A673 (cell line): Measurements from ENCODE around the gene B3GAT2. TPM values are rescaled to one million over a fixed set of nuclear protein-coding genes. Genes with fewer than 3 reads are reported as not detected.

Source experiments
- BruUV-seq: library from RNA; stranded (reverse); fragments of 400-500 nt; replicated peaks from 2 replicates; lab custom pipeline; 2021; lab: Mats Ljungman, UMichigan
- CTCF ChIA-PET: fragments of 300-600 bp; sonication (Branson Sonifier 250); formaldehyde crosslinking; loops from one replicate; lab custom pipeline; 2022; ENCODE audit warnings: antibody characterized with exemption; lab: Charles Lee
- POLR2A ChIA-PET: fragments of 300-600 bp; sonication (Branson Sonifier 250); formaldehyde crosslinking; loops from one replicate; lab custom pipeline; 2022; ENCODE audit warnings: antibody characterized with exemption; ENCODE audit not compliant: low non-redundant PET; lab: Charles Lee
- DNase-seq: peaks from one replicate; pipeline ENCODE4 v3.0.0-alpha.2; 2015; ENCODE audit warnings: low spot score
- H3K27ac ChIP-seq: fragments of 200-600 bp; sonication (generic); 2 replicates; pipeline ENCODE4 v1.5.1; 2016; ENCODE audit warnings: mixed run types, low read depth, mild to moderate bottlenecking, mixed read lengths, antibody characterized with exemption, low read length; ENCODE audit not compliant: poor library complexity, severe bottlenecking
- H3K27me3 ChIP-seq: fragments of 200-600 bp; sonication (generic); replicated peaks from 2 replicates; pipeline ENCODE4 v1.6.1; 2017; ENCODE audit warnings: mixed run types, low read depth, mild to moderate bottlenecking, mixed read lengths, antibody characterized with exemption, low read length; ENCODE audit not compliant: insufficient read depth, poor library complexity
- H3K36me3 ChIP-seq: fragments of 200-600 bp; sonication (generic); 2 replicates; pipeline ENCODE4 v1.6.1; 2016; ENCODE audit warnings: mixed run types, mild to moderate bottlenecking, mixed read lengths, antibody characterized with exemption, low read length; ENCODE audit not compliant: insufficient read depth, poor library complexity, severe bottlenecking
- H3K4me1 ChIP-seq: fragments of 200-600 bp; sonication (generic); 2 replicates; pipeline ENCODE4 v1.6.1; 2017; ENCODE audit warnings: mixed run types, mild to moderate bottlenecking, mixed read lengths, antibody characterized with exemption, low read length; ENCODE audit not compliant: insufficient read depth, poor library complexity, severe bottlenecking
- H3K4me3 ChIP-seq: fragments of 200-600 bp; sonication (generic); 2 replicates; pipeline ENCODE4 v1.5.1; 2016; ENCODE audit warnings: low read depth, mixed run types, mild to moderate bottlenecking, mixed read lengths, low read length; ENCODE audit not compliant: poor library complexity, severe bottlenecking
- H3K9me3 ChIP-seq: fragments of 200-600 bp; sonication (generic); 2 replicates; pipeline ENCODE4 v1.6.1; 2016; ENCODE audit warnings: mixed run types, low read depth, mild to moderate bottlenecking, mixed read lengths, antibody characterized with exemption, low read length; ENCODE audit not compliant: poor library complexity, severe bottlenecking
- EZH2 ChIP-seq: fragments of 200-600 bp; sonication (generic); IDR thresholded peaks from 2 replicates; pipeline ENCODE4 v1.6.1; 2017; ENCODE audit warnings: borderline replicate concordance, low read depth, mild to moderate bottlenecking, mixed read lengths, antibody characterized with exemption, low read length; ENCODE audit not compliant: poor library complexity, severe bottlenecking
- intact Hi-C: fragments of 100-400 bp; cut with micrococcal nuclease; formaldehyde crosslinking; loops from one replicate; pipeline ENCODE4 v1.10.0; 2022; ENCODE audit not compliant: unreplicated experiment
- total RNA-seq: library from RNA; stranded (reverse); gene quantifications from 2 replicates; pipeline ENCODE4 v1.2.3, GENCODE V29; 2021
- TF ChIP-seq, protein P1 (sequence below): fragments of 300-800, 200-600 bp; sonication (generic); conservative IDR thresholded peaks from 2 replicates; pipeline ENCODE4 v1.5.1; 2017; ENCODE audit warnings: low read depth, mild to moderate bottlenecking, antibody characterized with exemption, low read length, moderate library complexity, mixed read lengths

Gene B3GAT2
- total RNA-seq, 1 experiment from 2014 or later: not detected

DNA sequence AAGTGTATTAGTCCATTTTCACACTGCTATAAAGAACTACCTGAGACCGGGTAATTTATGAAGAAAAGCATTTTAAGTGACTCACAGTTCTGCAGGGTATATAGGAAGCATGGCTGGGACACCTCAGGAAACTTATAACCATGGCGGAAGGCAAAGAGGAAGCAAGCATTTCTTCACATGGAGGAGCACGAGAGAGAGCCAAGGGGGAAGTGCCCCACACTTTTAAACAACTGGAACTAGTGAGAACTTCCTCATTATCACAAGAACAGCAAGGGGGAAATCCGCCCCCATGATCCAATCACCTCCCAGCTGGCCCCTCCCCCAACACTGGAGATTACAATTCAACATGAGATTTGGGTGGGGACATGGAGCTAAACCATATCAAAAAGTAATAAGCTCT lies 28.3 kb upstream of the B3GAT2 start:
- Histone ChIP-seq H3K4me1 (no peaks in the 10 kb centered on the region), H3K4me3 (no peak overlapping the region), H3K27me3 (no peaks in the 10 kb centered on the region), H3K36me3 (no peaks in the 10 kb centered on the region), H3K27ac (no peak overlapping the region), H3K9me3 (no peaks in the 10 kb centered on the region)
- POLR2A ChIA-PET: no interaction called here
- BruUV-seq: no TSS peak
- no peak for DNase-seq
- intact Hi-C loops: no loop called here
- CTCF ChIA-PET: no interaction called here
- TF ChIP-seq EZH2: no peak
- TF ChIP-seq, protein P1, sequence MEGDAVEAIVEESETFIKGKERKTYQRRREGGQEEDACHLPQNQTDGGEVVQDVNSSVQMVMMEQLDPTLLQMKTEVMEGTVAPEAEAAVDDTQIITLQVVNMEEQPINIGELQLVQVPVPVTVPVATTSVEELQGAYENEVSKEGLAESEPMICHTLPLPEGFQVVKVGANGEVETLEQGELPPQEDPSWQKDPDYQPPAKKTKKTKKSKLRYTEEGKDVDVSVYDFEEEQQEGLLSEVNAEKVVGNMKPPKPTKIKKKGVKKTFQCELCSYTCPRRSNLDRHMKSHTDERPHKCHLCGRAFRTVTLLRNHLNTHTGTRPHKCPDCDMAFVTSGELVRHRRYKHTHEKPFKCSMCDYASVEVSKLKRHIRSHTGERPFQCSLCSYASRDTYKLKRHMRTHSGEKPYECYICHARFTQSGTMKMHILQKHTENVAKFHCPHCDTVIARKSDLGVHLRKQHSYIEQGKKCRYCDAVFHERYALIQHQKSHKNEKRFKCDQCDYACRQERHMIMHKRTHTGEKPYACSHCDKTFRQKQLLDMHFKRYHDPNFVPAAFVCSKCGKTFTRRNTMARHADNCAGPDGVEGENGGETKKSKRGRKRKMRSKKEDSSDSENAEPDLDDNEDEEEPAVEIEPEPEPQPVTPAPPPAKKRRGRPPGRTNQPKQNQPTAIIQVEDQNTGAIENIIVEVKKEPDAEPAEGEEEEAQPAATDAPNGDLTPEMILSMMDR: no peak

DNA sequence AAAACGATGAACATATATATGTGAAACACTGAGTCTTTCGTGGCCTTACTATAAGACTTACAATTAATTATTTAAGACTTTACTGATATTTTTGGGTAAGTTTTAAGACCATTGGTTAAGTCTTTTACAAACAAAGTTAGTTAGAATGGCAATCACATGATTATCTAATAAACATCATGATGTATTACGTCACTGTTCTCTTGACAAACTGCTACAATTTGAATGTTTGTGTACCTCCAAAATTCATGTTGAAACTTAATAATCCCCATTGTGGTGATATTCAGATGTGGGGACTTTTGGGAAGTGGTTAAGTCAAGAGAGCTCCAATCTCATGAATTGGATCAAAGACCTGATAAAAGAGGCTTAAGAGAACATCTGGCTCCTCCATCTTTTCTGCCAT lies 25.9 kb upstream of the B3GAT2 start:
- no peak overlapping the region for H3K4me3 ChIP-seq
- no peaks in the 10 kb centered on the region for H3K4me1 ChIP-seq
- no TSS peak for BruUV-seq
- POLR2A ChIA-PET: no interaction called here
- intact Hi-C loops: no loop called here
- H3K27me3 ChIP-seq: no peaks in the 10 kb centered on the region
- CTCF ChIA-PET: no interaction called here
- H3K9me3 ChIP-seq: no peaks in the 10 kb centered on the region
- H3K27ac ChIP-seq: no peak overlapping the region
- TF ChIP-seq, protein P1: no peak
- TF ChIP-seq EZH2: no peak
- H3K36me3 ChIP-seq: no peaks in the 10 kb centered on the region
- DNase-seq: no peak

DNA sequence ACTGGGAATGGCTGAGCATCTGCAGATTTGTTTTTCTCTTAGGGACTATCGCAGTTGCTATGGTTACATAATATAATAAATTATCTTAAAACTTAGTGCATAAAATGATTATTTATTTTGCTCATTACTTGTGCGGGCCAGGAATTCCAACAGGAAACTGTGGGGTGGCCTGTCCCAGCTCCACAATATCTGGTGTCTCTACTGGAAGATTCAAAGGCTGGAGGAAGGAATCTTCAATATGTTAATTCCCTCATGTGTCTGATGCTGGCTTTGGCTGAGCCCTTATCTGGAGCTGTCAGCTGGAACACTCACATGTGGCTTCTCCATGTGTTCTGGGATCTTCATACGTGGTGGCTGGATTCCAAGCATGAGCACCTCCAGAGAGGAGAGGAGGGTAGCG lies 23.9 kb upstream of the B3GAT2 start:
- TF ChIP-seq, protein P1: no peak
- TF ChIP-seq EZH2: no peak
- Histone ChIP-seq H3K4me3 (no peak overlapping the region), H3K27ac (no peak overlapping the region), H3K4me1 (no peaks in the 10 kb centered on the region), H3K36me3 (no peaks in the 10 kb centered on the region), H3K9me3 (no peaks in the 10 kb centered on the region), H3K27me3 (no peaks in the 10 kb centered on the region)
- ChIA-PET CTCF (no interaction called here), POLR2A (no interaction called here)
- no TSS peak for BruUV-seq
- no peak for DNase-seq
- intact Hi-C loops: no loop called here
